Measurements from ENCODE around the gene DDOST. TPM values are rescaled to one million over a fixed set of nuclear protein-coding genes. Genes with fewer than 3 reads are reported as not detected.
A peak's percentile ranks its signal among the peaks of the same experiment; 100 is the strongest.

Gene DDOST
- polyA plus RNA-seq, 2 of the 4 experiments (the other 2 are of a cell fraction), result 158 to 231 TPM

DNA sequence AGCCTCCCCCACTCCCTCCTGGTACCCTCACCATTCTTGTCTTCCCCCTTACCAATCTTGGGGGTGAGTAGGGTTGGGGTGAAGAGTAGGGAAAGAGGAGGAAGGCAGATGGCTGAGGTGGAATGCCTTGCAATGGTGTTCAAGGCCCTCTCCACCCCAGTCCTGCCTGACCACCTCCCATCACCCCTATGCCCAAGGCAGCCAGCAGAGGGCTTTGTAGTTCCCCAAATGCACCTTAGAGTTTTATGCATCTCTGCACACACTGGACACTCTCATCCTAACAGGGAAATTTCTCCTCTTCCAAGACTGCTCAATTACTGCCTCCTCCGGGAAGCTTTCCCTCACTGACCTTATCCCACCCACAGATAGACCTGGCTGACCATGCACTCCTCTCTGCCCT, 41.2 kb upstream of the DDOST start:
- DNase-seq (ENCODE audit: low read depth in 1 of 2, low spot score in 1 of 2) (peak in 1 of 2 experiments; percentile 50), ATAC-seq (peak; percentile 71 to 80; a peak in 5 of 6 replicates), FAIRE-seq (no peak)
- Histone ChIP-seq H3K4me1 (peaks cover 19% of the 10 kb centered on the region), H3K9me3 (no peaks in the 10 kb centered on the region), H3K27ac (peak overlapping the region in 1 of 2 experiments; percentile 56; a peak in 4 of 6 replicates), H3K4me2 (no peak overlapping the region), H3K4me3 (no peak overlapping the region)
- CTCF ChIA-PET, result interaction anchor here (1.1 to 1.7 kb wide), 6 partner anchors 11 to 493 kb away, joined by 3 to 4 read pairs (median 3); partner anchors contain the start of gene SH2D5
- WGBS (ENCODE audit: missing lambda C conversion rate), result 23% methylated on average over 1 of the region's 1 CpG
- TF ChIP-seq SMC3 (IDR thresholded peaks at IDR 0.05) (peak; percentile 46; the same call in 2 of the 3 replicates), RAD21 (conservative IDR thresholded peaks at IDR 0.05 in 1 of 2, IDR thresholded peaks at IDR 0.05 in 1 of 2) (peak; percentile 35 to 54; a peak in 4 of 5 replicates), TFCP2L1 (CRISPR knock-in tag; IDR thresholded peaks at IDR 0.05) (no peak), CTCF (IDR thresholded peaks at IDR 0.05) (peak; percentile 30; the same call in 2 of the 3 replicates)
- POLR2A ChIA-PET, result no interaction called here

DNA sequence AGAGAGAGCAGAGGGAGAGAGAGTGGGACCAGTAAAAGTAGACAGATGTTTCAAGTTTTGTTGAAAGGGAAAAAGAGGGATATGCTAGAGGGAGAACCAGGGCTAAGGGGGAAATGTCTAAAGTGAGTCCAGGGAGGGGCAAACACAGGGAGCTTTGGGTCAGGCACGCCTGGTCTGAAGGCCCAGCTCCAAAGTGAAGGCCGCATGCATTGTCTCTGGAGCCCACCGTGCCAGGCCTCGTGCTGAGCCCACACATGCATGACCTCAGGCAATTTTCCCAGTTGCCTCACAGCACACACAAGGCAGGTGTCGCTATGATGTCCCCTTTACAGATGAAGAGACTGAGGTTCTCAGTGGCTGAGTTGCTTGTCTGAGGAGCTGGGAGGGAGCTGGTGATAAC, 40.7 kb upstream of the DDOST start:
- no peak for ATAC-seq
- H3K4me3 ChIP-seq, result no peak overlapping the region
- FAIRE-seq, result no peak
- H3K9me3 ChIP-seq, result no peaks in the 10 kb centered on the region
- no peak for TF ChIP-seq MAZ (IDR thresholded peaks at IDR 0.05; ENCODE audit: borderline replicate concordance, low read depth, low read length)
- no peak for TF ChIP-seq CEBPB (IDR thresholded peaks at IDR 0.05)
- no peak for TF ChIP-seq EHF (CRISPR knock-in tag; IDR thresholded peaks at IDR 0.05)
- TF ChIP-seq, protein P1, sequence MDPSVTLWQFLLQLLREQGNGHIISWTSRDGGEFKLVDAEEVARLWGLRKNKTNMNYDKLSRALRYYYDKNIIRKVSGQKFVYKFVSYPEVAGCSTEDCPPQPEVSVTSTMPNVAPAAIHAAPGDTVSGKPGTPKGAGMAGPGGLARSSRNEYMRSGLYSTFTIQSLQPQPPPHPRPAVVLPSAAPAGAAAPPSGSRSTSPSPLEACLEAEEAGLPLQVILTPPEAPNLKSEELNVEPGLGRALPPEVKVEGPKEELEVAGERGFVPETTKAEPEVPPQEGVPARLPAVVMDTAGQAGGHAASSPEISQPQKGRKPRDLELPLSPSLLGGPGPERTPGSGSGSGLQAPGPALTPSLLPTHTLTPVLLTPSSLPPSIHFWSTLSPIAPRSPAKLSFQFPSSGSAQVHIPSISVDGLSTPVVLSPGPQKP (IDR thresholded peaks at IDR 0.05; ENCODE audit: low read depth, low read length), result no peak
- no peak for TF ChIP-seq RAD21 (conservative IDR thresholded peaks at IDR 0.05 in 1 of 2, IDR thresholded peaks at IDR 0.05 in 1 of 2)
- no peak for TF ChIP-seq RCOR1 (IDR thresholded peaks at IDR 0.05; ENCODE audit: low read depth, low read length)
- TF ChIP-seq JUNB (IDR thresholded peaks at IDR 0.05), result no peak
- no peak for TF ChIP-seq PBX3 (IDR thresholded peaks at IDR 0.05)
- no peak for TF ChIP-seq HOXB5 (CRISPR knock-in tag; IDR thresholded peaks at IDR 0.05)
- TF ChIP-seq MYC (IDR thresholded peaks at IDR 0.05; ENCODE audit: borderline replicate concordance, low read length), result no peak
- no peak for TF ChIP-seq ZNF302 (CRISPR knock-in tag; IDR thresholded peaks at IDR 0.05)
- TF ChIP-seq KDM5A (IDR thresholded peaks at IDR 0.05), result no peak
- TF ChIP-seq, protein P2, sequence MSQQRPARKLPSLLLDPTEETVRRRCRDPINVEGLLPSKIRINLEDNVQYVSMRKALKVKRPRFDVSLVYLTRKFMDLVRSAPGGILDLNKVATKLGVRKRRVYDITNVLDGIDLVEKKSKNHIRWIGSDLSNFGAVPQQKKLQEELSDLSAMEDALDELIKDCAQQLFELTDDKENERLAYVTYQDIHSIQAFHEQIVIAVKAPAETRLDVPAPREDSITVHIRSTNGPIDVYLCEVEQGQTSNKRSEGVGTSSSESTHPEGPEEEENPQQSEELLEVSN (IDR thresholded peaks at IDR 0.05; ENCODE audit: borderline replicate concordance, low read depth), result no peak
- TF ChIP-seq PHF8 (IDR thresholded peaks at IDR 0.05; ENCODE audit: borderline replicate concordance, low read depth), result no peak
- no peak for TF ChIP-seq TP53 (CRISPR knock-in tag; IDR thresholded peaks at IDR 0.05)
- POLR2A ChIA-PET, result no interaction called here
- CTCF ChIA-PET, result interaction anchor here (0.6 to 1.7 kb wide), 7 partner anchors 12 to 493 kb away, joined by 3 to 4 read pairs (median 3); partner anchors contain the start of gene SH2D5
- peaks cover 24% of the 10 kb centered on the region for H3K4me1 ChIP-seq
- no peak overlapping the region for H3K4me2 ChIP-seq
- WGBS (ENCODE audit: missing lambda C conversion rate), result 75% methylated on average over 5 of the region's 5 CpGs
- H3K27ac ChIP-seq, result peak overlapping the region in 1 of 2 experiments; percentile 56; a peak in 4 of 6 replicates
- DNase-seq (ENCODE audit: low read depth in 1 of 2, low spot score in 1 of 2), result no peak

DNA sequence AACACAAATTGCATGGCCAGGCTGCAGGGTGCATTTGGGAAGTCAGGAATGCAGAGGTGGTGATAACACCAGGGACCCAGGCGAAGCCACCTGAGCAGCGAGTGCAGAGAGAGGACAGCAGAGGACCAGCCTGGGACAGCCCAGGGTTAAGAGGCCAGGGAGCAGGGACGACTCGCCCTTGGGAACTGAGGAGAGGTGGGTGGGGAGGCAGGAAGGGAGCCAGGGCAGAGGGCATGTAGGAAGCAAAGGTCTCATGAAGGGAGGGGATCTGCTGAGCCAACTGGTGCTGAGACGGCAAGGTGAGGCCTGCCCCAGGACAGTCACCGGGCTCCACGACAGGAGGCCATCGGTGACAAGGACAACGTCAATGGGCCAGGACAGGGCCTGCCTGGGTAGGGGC, 40.3 kb upstream of the DDOST start:
- ATAC-seq (no peak), FAIRE-seq (no peak), DNase-seq (ENCODE audit: low read depth in 1 of 2, low spot score in 1 of 2) (no peak)
- H3K27ac ChIP-seq, result peak overlapping the region in 1 of 2 experiments; percentile 56; a peak in 3 of 6 replicates
- no peaks in the 10 kb centered on the region for H3K9me3 ChIP-seq
- CTCF ChIA-PET, result interaction anchor here (0.6 to 1.7 kb wide), 4 partner anchors 12 to 470 kb away, joined by 3 to 4 read pairs (median 3); no protein-coding TSS in a partner anchor
- no peak overlapping the region for H3K4me2 ChIP-seq
- POLR2A ChIA-PET, result no interaction called here
- 95% methylated on average over 6 of the region's 9 CpGs for WGBS (ENCODE audit: missing lambda C conversion rate)
- H3K4me1 ChIP-seq, result peaks cover 24% of the 10 kb centered on the region
- H3K4me3 ChIP-seq, result no peak overlapping the region
- no peak for TF ChIP-seq CHD2 (IDR thresholded peaks at IDR 0.05; ENCODE audit: low read length, partially characterized antibody)
- no peak for TF ChIP-seq POLR2A (IDR thresholded peaks at IDR 0.05; ENCODE audit: low read length)
- TF ChIP-seq ZSCAN20 (CRISPR knock-in tag; IDR thresholded peaks at IDR 0.05), result no peak
- TF ChIP-seq NR3C1 (IDR thresholded peaks at IDR 0.05), result no peak
- TF ChIP-seq CBX2 (IDR thresholded peaks at IDR 0.05; ENCODE audit: borderline replicate concordance, low read depth), result no peak
- no peak for TF ChIP-seq TFCP2L1 (CRISPR knock-in tag; IDR thresholded peaks at IDR 0.05)
- TF ChIP-seq EHF (CRISPR knock-in tag; IDR thresholded peaks at IDR 0.05), result no peak
- no peak for TF ChIP-seq HOXB5 (CRISPR knock-in tag; IDR thresholded peaks at IDR 0.05)
- TF ChIP-seq ZNF302 (CRISPR knock-in tag; IDR thresholded peaks at IDR 0.05), result no peak
- TF ChIP-seq FOSL2 (IDR thresholded peaks at IDR 0.05), result no peak
- TF ChIP-seq FOSL2 (CRISPR knock-in tag; IDR thresholded peaks at IDR 0.05), result no peak
- no peak for TF ChIP-seq MAFK (IDR thresholded peaks at IDR 0.05; ENCODE audit: partially characterized antibody)
- TF ChIP-seq PBX3 (IDR thresholded peaks at IDR 0.05), result no peak
- TF ChIP-seq, protein P1 (IDR thresholded peaks at IDR 0.05; ENCODE audit: low read depth, low read length), result no peak
- TF ChIP-seq TP53 (CRISPR knock-in tag; IDR thresholded peaks at IDR 0.05), result no peak
- TF ChIP-seq RNF2 (IDR thresholded peaks at IDR 0.05; ENCODE audit: borderline replicate concordance, low read depth), result no peak

Measured in A549 (cell line).